ENCODE data around the gene GALE. TPM values are rescaled to one million over a fixed set of nuclear protein-coding genes. Genes with fewer than 3 reads are reported as not detected.
"Not testable (repeated sequence)": the region's sequence is repeated elsewhere in the genome, so short reads cannot be mapped to it uniquely, and the experiment has no call there.

GALE gene
- total RNA-seq, 1 donor from 2014 or later = 33.9 TPM

GRCh38 chr1:23790696-23791515 is 9.6 kb downstream of the GALE start, which contains the start of gene LYPLA2:
Gene LYPLA2 (plus strand): TSS chr1:23791145. CDS start chr1:23792683, 1,538 bp downstream.
- H3K27me3 Mint-ChIP-seq (ENCODE audit: unreplicated experiment) = peaks cover 7% of the 10 kb centered on the region
- peak within 1 kb of the TSS; percentile 99 for H3K4me3 Mint-ChIP-seq (ENCODE audit: unreplicated experiment)
- peak; percentile 84 for DNase-seq (ENCODE audit: low spot score)
- H3K36me3 Mint-ChIP-seq (ENCODE audit: low read depth, unreplicated experiment) = peaks cover 18% of the 10 kb centered on the region
- no peaks in the 10 kb centered on the region for H3K9me3 Mint-ChIP-seq (ENCODE audit: unreplicated experiment)
- H3K4me1 Mint-ChIP-seq (ENCODE audit: unreplicated experiment) = peaks cover 14% of the 10 kb centered on the region
- TF ChIP-seq, protein P1, sequence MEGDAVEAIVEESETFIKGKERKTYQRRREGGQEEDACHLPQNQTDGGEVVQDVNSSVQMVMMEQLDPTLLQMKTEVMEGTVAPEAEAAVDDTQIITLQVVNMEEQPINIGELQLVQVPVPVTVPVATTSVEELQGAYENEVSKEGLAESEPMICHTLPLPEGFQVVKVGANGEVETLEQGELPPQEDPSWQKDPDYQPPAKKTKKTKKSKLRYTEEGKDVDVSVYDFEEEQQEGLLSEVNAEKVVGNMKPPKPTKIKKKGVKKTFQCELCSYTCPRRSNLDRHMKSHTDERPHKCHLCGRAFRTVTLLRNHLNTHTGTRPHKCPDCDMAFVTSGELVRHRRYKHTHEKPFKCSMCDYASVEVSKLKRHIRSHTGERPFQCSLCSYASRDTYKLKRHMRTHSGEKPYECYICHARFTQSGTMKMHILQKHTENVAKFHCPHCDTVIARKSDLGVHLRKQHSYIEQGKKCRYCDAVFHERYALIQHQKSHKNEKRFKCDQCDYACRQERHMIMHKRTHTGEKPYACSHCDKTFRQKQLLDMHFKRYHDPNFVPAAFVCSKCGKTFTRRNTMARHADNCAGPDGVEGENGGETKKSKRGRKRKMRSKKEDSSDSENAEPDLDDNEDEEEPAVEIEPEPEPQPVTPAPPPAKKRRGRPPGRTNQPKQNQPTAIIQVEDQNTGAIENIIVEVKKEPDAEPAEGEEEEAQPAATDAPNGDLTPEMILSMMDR (IDR thresholded peaks at IDR 0.05; ENCODE audit: unreplicated experiment) = no peak
- peak within 1 kb of the TSS; percentile 95 for H3K27ac Mint-ChIP-seq (ENCODE audit: unreplicated experiment)

GRCh38 chr1:23788695-23789094 is 11.9 kb downstream of the GALE start:
- Mint-ChIP-seq H3K27ac (ENCODE audit: unreplicated experiment) (no peak overlapping the region), H3K36me3 (ENCODE audit: low read depth, unreplicated experiment) (peaks cover 24% of the 10 kb centered on the region), H3K9me3 (ENCODE audit: unreplicated experiment) (no peaks in the 10 kb centered on the region), H3K4me3 (ENCODE audit: unreplicated experiment) (no peak overlapping the region), H3K27me3 (ENCODE audit: unreplicated experiment) (peaks cover 7% of the 10 kb centered on the region), H3K4me1 (ENCODE audit: unreplicated experiment) (peaks cover 14% of the 10 kb centered on the region)
- TF ChIP-seq, protein P1 (IDR thresholded peaks at IDR 0.05; ENCODE audit: unreplicated experiment) = no peak
- no peak for DNase-seq (ENCODE audit: low spot score)

DNA sequence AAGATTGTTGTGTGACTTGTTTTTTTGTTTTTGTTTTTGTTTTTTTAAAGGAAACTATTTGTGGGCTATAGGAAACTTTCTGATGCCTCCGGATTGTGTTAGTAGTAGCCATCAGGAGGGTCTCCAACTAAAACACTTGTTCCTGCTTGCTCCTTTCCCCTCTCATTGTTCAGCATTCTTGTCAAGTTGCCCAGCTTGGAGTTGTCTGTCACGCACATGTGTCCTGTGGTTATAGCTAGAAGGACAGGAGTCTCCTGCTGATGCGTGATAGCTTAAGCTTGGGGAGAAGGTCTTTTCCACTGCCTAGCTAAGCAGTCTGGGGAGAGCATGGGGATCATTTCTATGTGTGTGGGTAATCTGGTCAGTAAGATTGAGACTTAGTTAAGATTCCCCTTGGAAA is 12.9 kb downstream of the GALE start:
- DNase-seq (ENCODE audit: low spot score) = no peak
- Mint-ChIP-seq H3K27ac (ENCODE audit: unreplicated experiment) (no peak overlapping the region), H3K9me3 (ENCODE audit: unreplicated experiment) (no peaks in the 10 kb centered on the region), H3K4me1 (ENCODE audit: unreplicated experiment) (peaks cover 14% of the 10 kb centered on the region), H3K36me3 (ENCODE audit: low read depth, unreplicated experiment) (peaks cover 24% of the 10 kb centered on the region), H3K4me3 (ENCODE audit: unreplicated experiment) (no peak overlapping the region), H3K27me3 (ENCODE audit: unreplicated experiment) (peaks cover 7% of the 10 kb centered on the region)
- TF ChIP-seq, protein P1 (IDR thresholded peaks at IDR 0.05; ENCODE audit: unreplicated experiment) = no peak

DNA sequence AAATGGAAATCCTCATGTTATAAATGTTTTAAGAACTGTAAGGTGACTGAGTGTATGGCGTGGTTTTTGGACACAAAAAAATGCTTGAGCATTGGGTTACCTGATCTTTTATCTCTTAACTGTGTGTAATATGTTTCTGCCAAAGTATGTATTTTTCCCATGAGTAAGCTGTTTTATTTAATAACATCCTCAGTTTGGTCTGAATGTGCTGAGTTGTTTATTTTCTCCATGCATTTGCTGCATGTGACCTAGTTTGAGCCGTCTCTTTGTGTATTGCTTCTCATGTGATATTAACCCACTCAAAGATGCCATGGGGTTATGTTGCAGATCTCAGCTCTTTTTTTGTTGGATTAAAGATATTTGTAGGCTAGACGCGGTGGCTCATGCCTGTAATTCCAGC is 15.7 kb downstream of the GALE start:
- H3K27ac Mint-ChIP-seq (ENCODE audit: unreplicated experiment) = no peak overlapping the region
- no peaks in the 10 kb centered on the region for H3K27me3 Mint-ChIP-seq (ENCODE audit: unreplicated experiment)
- no peaks in the 10 kb centered on the region for H3K4me1 Mint-ChIP-seq (ENCODE audit: unreplicated experiment)
- no peak for DNase-seq (ENCODE audit: low spot score)
- TF ChIP-seq, protein P1 (IDR thresholded peaks at IDR 0.05; ENCODE audit: unreplicated experiment) = no peak
- H3K36me3 Mint-ChIP-seq (ENCODE audit: low read depth, unreplicated experiment) = peaks cover 27% of the 10 kb centered on the region
- H3K9me3 Mint-ChIP-seq (ENCODE audit: unreplicated experiment) = no peaks in the 10 kb centered on the region
- H3K4me3 Mint-ChIP-seq (ENCODE audit: unreplicated experiment) = no peak overlapping the region

GRCh38 chr1:23783141-23783540 is 17.4 kb downstream of the GALE start:
- peaks cover 26% of the 10 kb centered on the region for H3K36me3 Mint-ChIP-seq (ENCODE audit: low read depth, unreplicated experiment)
- not testable (repeated sequence) for H3K27ac Mint-ChIP-seq (ENCODE audit: unreplicated experiment); H3K27me3 Mint-ChIP-seq (ENCODE audit: unreplicated experiment); H3K4me3 Mint-ChIP-seq (ENCODE audit: unreplicated experiment); H3K4me1 Mint-ChIP-seq (ENCODE audit: unreplicated experiment); H3K9me3 Mint-ChIP-seq (ENCODE audit: unreplicated experiment); DNase-seq (ENCODE audit: low spot score)

Measured in endothelial cell (in vitro differentiated cells).